B cell (primary cell): ENCODE data around the gene SNX20. TPM values are rescaled to one million over a fixed set of nuclear protein-coding genes. Genes with fewer than 3 reads are reported as not detected.

Source experiments
- ATAC-seq: fragments of 200-7000 bp; cut with Tn5 transposase; one replicate; pipeline ENCODE4 v1.10.0; 2021; ENCODE audit warnings: low read depth, mild to moderate bottlenecking, moderate number of reproducible peaks, moderate library complexity
- CTCF ChIA-PET: fragments of 350-600 bp; sonication (Branson Sonifier 250); formaldehyde crosslinking; loops from one replicate; lab custom pipeline; 2021; ENCODE audit warnings: antibody characterized with exemption, inconsistent platforms; lab: Charles Lee
- POLR2A ChIA-PET: fragments of 350-600 bp; sonication (Branson Sonifier 250); formaldehyde crosslinking; loops from one replicate; lab custom pipeline; 2021; ENCODE audit warnings: antibody characterized with exemption; lab: Charles Lee
- DNase-seq: peaks from one replicate; pipeline ENCODE4 v3.0.0; 2013
- H2AFZ ChIP-seq: 2 replicates; pipeline ENCODE4 v1.6.1; 2012; ENCODE audit warnings: mild to moderate bottlenecking, low read depth, low read length; ENCODE audit not compliant: insufficient read depth, poor library complexity, severe bottlenecking
- H3K27ac ChIP-seq, 2 donors: 1 replicate in 1 of 2; 2 replicates in 1 of 2; pipeline ENCODE4 v1.5.1; 2012 to 2013; ENCODE audit warnings: low read length in 2 of 2, mild to moderate bottlenecking in 2 of 2, moderate library complexity in 1 of 2
- H3K27me3 ChIP-seq, 4 experiments: fragments of 200-600 bp in 1 of 4; sonication (generic) in 1 of 4; replicated peaks in 1 of 4; 1 replicate in 2 of 4; 2 replicates in 2 of 4; pipeline versions ENCODE4 v1.6.1 to v1.7.0; 2013 to 2016; ENCODE audit warnings: low read length in 3 of 4, mild to moderate bottlenecking in 2 of 4, mixed read lengths in 1 of 4, moderate library complexity in 1 of 4; ENCODE audit not compliant: insufficient read depth in 4 of 4, control insufficient read depth in 3 of 4; ENCODE audit errors: control extremely low read depth in 1 of 4
- H3K36me3 ChIP-seq, 2 experiments: replicated peaks in 1 of 2; 1 replicate in 1 of 2; 2 replicates in 1 of 2; pipeline versions ENCODE4 v1.6.1 to v1.7.1; 2013; ENCODE audit warnings: low read length in 1 of 2; ENCODE audit not compliant: insufficient read depth in 2 of 2, control insufficient read depth in 1 of 2; ENCODE audit errors: control extremely low read depth in 1 of 2, extremely low read depth in 1 of 2
- H3K4me1 ChIP-seq, 2 donors: fragments of 200-600 bp in 1 of 2; sonication (generic) in 1 of 2; 1 replicate in 1 of 2; 2 replicates in 1 of 2; pipeline versions ENCODE4 v1.5.1 to v1.6.1; 2013 to 2017; ENCODE audit warnings: low read length in 2 of 2; ENCODE audit not compliant: control insufficient read depth in 2 of 2, insufficient read depth in 2 of 2
- H3K4me2 ChIP-seq: replicated peaks from 2 replicates; pipeline ENCODE3; 2012; ENCODE audit warnings: mild to moderate bottlenecking, low read depth, low read length; ENCODE audit not compliant: poor library complexity, severe bottlenecking
- H3K4me3 ChIP-seq, 5 experiments: fragments of 200-600 bp in 1 of 5; sonication (generic) in 1 of 5; 1 replicate in 3 of 5; 2 replicates in 2 of 5; pipeline versions ENCODE4 v1.5.1 to v1.7.0; 2011 to 2016; ENCODE audit warnings: low read length in 4 of 5, mild to moderate bottlenecking in 4 of 5, low read depth in 2 of 5, control low read depth in 1 of 5, moderate library complexity in 1 of 5; ENCODE audit not compliant: insufficient read depth in 1 of 5; ENCODE audit errors: control extremely low read depth in 1 of 5, extremely low read depth in 1 of 5
- H3K79me2 ChIP-seq: fragments of 200-600 bp; sonication (generic); one replicate; pipeline ENCODE4 v1.6.0; 2016; ENCODE audit warnings: low read length; ENCODE audit not compliant: control insufficient read depth, insufficient read depth
- H3K9ac ChIP-seq: fragments of 200-600 bp; sonication (generic); 2 replicates; pipeline ENCODE4 v1.6.1; 2017; ENCODE audit warnings: mild to moderate bottlenecking, low read length, moderate library complexity
- H3K9me3 ChIP-seq, 3 donors: one replicate each; pipeline versions ENCODE4 v1.6.1 to v1.7.1; 2013; ENCODE audit warnings: low read length in 2 of 3; ENCODE audit not compliant: control insufficient read depth in 2 of 3, insufficient read depth in 1 of 3; ENCODE audit errors: control extremely low read depth in 1 of 3
- H4K20me1 ChIP-seq: 2 replicates; pipeline ENCODE4 v1.6.0; 2012; ENCODE audit warnings: mild to moderate bottlenecking, low read length; ENCODE audit not compliant: insufficient read depth, control insufficient read depth, poor library complexity, severe bottlenecking
- H3K27ac Mint-ChIP-seq: one replicate; pipeline ENCODE4 v1.8.0; 2021; ENCODE audit warnings: mixed read lengths
- H3K27me3 Mint-ChIP-seq: one replicate; pipeline ENCODE4 v1.8.0; 2021; ENCODE audit warnings: mixed read lengths
- H3K4me1 Mint-ChIP-seq: one replicate; pipeline ENCODE4 v1.8.0; 2021; ENCODE audit warnings: mixed read lengths
- H3K4me3 Mint-ChIP-seq: one replicate; pipeline ENCODE4 v1.8.0; 2021; ENCODE audit warnings: mixed read lengths
- H3K9me3 Mint-ChIP-seq: one replicate; pipeline ENCODE4 v1.8.0; 2022; ENCODE audit warnings: mixed read lengths; ENCODE audit not compliant: insufficient read depth
- CTCF ChIP-seq: fragments of 200-600 bp; IDR thresholded peaks from one replicate; pipeline ENCODE4 v1.8.0; 2022; ENCODE audit warnings: antibody characterized with exemption, mild to moderate bottlenecking
- EZH2 ChIP-seq: IDR thresholded peaks from 2 replicates; pipeline ENCODE4 v1.6.1; 2012; ENCODE audit warnings: borderline replicate concordance, low read depth, mild to moderate bottlenecking, moderate library complexity, low read length; ENCODE audit not compliant: insufficient read depth, poor library complexity, severe bottlenecking
- WGBS: methylation state at CpG from one replicate; pipeline ENCODE4 v1.1.5; 2013; ENCODE audit warnings: missing lambda C conversion rate; ENCODE audit not compliant: insufficient coverage; 5-methylcytosine and 5-hydroxymethylcytosine counted together
- intact Hi-C: fragments of 100-400 bp; cut with micrococcal nuclease; formaldehyde crosslinking; loops from one replicate; pipeline ENCODE4 v1.10.0; 2022
- polyA plus RNA-seq: library from polyadenylated mRNA; depleted of rRNA; stranded (reverse); fragments of >200 nt; gene quantifications from 2 replicates; pipeline ENCODE4 v1.2.3, GENCODE V29; 2012
- total RNA-seq, 2 donors: library from RNA; stranded (reverse); fragments of 120-200 nt in 1 of 2; gene quantifications; 1 replicate in 1 of 2; 2 replicates in 1 of 2; pipeline versions ENCODE4 v1.2.3 to v1.2.4, GENCODE V29; 2013 to 2022

Gene SNX20
- total and polyA plus RNA-seq, 2 donors (not counting 1 experiment from before 2014, with no cell fraction given) = 34.7 to 43.0 TPM

GRCh38 chr16:50646345-50646744 is 34.8 kb downstream of the SNX20 start:
- no peak overlapping the region for H3K9ac ChIP-seq
- intact Hi-C loops = loop anchor here (10.0 kb wide), 1 partner anchor 292 kb away; no protein-coding TSS in a partner anchor
- no peaks in the 10 kb centered on the region for H4K20me1 ChIP-seq
- no peak overlapping the region for H3K27ac ChIP-seq
- H3K4me1 ChIP-seq = no peaks in the 10 kb centered on the region
- H3K4me1 Mint-ChIP-seq = no peaks in the 10 kb centered on the region
- no peak for DNase-seq
- no peak overlapping the region for H3K4me3 Mint-ChIP-seq
- POLR2A ChIA-PET = no interaction called here
- peaks cover 0 to 6% (median 0%) of the 10 kb centered on the region in 4 experiments for H3K27me3 ChIP-seq
- no peaks in the 10 kb centered on the region for H3K36me3 ChIP-seq
- H3K9me3 ChIP-seq = no peaks in the 10 kb centered on the region
- H3K4me2 ChIP-seq = no peak overlapping the region
- CTCF ChIA-PET = interaction anchor here (0.7 to 1.9 kb wide), 2 partner anchors 100 to 102 kb away, joined by 4 read pairs; no protein-coding TSS in a partner anchor
- H3K79me2 ChIP-seq = no peaks in the 10 kb centered on the region
- ATAC-seq = no peak
- TF ChIP-seq CTCF = no peak
- TF ChIP-seq EZH2 = no peak
- no peaks in the 10 kb centered on the region for H3K9me3 Mint-ChIP-seq
- H3K4me3 ChIP-seq = no peak overlapping the region
- no peak overlapping the region for H3K27ac Mint-ChIP-seq
- WGBS = 93% methylated on average over 8 of the region's 8 CpGs
- peaks cover 11% of the 10 kb centered on the region for H3K27me3 Mint-ChIP-seq
- H2AFZ ChIP-seq = no peak overlapping the region

DNA sequence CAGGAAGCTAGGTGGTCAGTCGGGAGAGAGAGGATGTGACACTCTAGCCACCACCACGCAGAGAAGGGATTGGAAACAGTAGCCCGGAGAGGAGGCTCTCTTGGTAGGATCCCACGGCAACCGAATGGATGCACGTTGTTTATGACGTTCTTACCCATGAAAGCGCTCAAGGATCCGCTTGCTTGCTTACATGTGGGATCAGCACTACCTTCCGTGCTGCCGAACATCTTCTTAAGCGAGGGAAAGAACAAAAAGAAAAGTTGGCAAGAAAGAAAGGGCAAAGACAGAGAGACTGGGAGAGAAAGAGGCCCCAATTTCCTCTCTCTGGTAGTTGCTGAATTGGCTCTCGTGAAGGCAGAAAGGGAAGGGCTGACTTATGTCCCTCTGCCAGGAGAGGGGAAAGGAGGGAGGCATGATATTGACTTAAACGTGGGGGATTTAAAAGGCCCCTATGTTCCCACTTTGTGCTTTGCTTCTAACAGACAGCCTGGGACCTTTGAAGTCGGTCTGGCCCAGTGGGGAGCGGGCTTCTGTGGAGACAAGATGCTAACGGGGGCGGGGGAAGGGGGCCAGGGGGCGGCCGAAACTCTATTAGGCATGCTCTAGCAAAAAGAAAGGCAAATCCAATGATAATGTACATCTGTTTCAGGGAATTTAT is 35.4 kb downstream of the SNX20 start:
- Histone ChIP-seq H3K36me3 (no peaks in the 10 kb centered on the region), H3K27me3 (peaks cover 0 to 6% (median 0%) of the 10 kb centered on the region in 4 experiments), H3K9me3 (no peaks in the 10 kb centered on the region), H3K79me2 (no peaks in the 10 kb centered on the region), H3K4me1 (no peaks in the 10 kb centered on the region), H3K27ac (no peak overlapping the region), H3K4me2 (no peak overlapping the region), H2AFZ (no peak overlapping the region), H3K4me3 (no peak overlapping the region), H4K20me1 (no peaks in the 10 kb centered on the region), H3K9ac (no peak overlapping the region)
- WGBS = 89% methylated on average over 15 of the region's 20 CpGs
- no peak overlapping the region for H3K4me3 Mint-ChIP-seq
- DNase-seq (no peak), ATAC-seq (no peak)
- intact Hi-C loops = loop anchor here (10.0 kb wide), 1 partner anchor 291 kb away; no protein-coding TSS in a partner anchor
- no peak overlapping the region for H3K27ac Mint-ChIP-seq
- TF ChIP-seq CTCF (no peak), EZH2 (no peak)
- no peaks in the 10 kb centered on the region for H3K4me1 Mint-ChIP-seq
- H3K9me3 Mint-ChIP-seq = no peaks in the 10 kb centered on the region
- ChIA-PET POLR2A (no interaction called here), CTCF (interaction anchor here (0.7 to 1.9 kb wide), 16 partner anchors 17 to 621 kb away, joined by 3 to 12 read pairs (median 4); partner anchors contain the start of gene CNEP1R1)
- peaks cover 11% of the 10 kb centered on the region for H3K27me3 Mint-ChIP-seq
